Measurements from ENCODE around the gene GPLD1.

DNA sequence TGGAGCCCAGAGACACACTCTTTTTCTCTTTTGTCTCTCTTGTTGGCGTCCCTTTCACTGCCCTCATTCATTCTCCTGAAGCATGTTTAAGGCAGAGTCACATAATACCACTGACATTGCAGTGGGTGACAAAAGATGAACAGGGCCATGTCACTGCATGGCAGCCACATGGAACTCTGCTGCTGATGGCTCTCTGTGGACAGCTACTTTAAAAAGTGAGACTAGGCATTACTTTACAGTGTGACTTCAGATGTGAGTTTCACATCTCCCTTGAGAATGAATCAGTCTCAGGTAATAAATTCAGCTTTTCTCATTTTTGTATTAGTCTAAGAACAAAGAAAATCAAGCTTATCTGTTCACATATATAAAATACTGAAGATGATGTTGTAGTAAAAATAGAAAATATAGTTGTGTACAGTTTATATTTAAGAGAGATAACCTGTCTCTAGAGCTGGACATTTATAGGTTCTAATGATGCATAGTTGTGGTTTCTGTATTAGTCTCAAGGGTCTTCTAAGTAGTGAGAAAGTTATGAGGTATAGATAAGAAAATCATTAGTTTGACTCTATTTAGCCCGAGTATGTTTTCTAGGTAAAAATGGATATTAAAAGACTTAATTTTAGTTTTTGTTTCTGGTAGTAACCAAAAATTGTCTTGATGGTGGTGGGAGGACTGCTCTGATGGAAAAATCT, 80.5 kb downstream of the GPLD1 start:
- TF ChIP-seq, protein P1, sequence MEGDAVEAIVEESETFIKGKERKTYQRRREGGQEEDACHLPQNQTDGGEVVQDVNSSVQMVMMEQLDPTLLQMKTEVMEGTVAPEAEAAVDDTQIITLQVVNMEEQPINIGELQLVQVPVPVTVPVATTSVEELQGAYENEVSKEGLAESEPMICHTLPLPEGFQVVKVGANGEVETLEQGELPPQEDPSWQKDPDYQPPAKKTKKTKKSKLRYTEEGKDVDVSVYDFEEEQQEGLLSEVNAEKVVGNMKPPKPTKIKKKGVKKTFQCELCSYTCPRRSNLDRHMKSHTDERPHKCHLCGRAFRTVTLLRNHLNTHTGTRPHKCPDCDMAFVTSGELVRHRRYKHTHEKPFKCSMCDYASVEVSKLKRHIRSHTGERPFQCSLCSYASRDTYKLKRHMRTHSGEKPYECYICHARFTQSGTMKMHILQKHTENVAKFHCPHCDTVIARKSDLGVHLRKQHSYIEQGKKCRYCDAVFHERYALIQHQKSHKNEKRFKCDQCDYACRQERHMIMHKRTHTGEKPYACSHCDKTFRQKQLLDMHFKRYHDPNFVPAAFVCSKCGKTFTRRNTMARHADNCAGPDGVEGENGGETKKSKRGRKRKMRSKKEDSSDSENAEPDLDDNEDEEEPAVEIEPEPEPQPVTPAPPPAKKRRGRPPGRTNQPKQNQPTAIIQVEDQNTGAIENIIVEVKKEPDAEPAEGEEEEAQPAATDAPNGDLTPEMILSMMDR (IDR thresholded peaks at IDR 0.05) = no peak
- no peak for TF ChIP-seq POLR2A (IDR thresholded peaks at IDR 0.05)

Data from right lobe of liver (tissue), 4 donors.